ENCODE results near the gene RAB44. TPM values are rescaled to one million over a fixed set of nuclear protein-coding genes. Genes with fewer than 3 reads are reported as not detected.

The RAB44 gene
- total and polyA plus RNA-seq, 2 of the 13 experiments (the other 11 are each of a cell fraction or from before 2014, with no cell fraction given) = not detected

- FAIRE-seq = peak; percentile 8
- CTCF ChIA-PET (ENCODE audit: low intra/inter-chr PET ratio, low total read pairs) = interaction anchor here (3.6 kb wide), 1 partner anchor 55 kb away, joined by 39 read pairs; no protein-coding TSS in a partner anchor
- peaks cover 50% of the 10 kb centered on the region for H4K20me1 ChIP-seq (ENCODE audit: insufficient read depth, low read length)
- WGBS (ENCODE audit: low lambda C conversion rate) = 1% methylated on average over 41 of the region's 63 CpGs
- H3K79me2 ChIP-seq (ENCODE audit: insufficient read depth, low read length) = peaks cover 59% of the 10 kb centered on the region
- in situ Hi-C loops (cut with HindIII; ENCODE audit: extremely low pct_ligation_motif_present, low pct_unique_long_range_greater_than_20kb) = no loop called here
- peak; percentile 87 for ATAC-seq
- H3K4me3 ChIP-seq (replicated peaks in 1 of 3; ENCODE audit: insufficient read depth in 1 of 3, low read depth in 2 of 3, low read length in 3 of 3) = peak within 1 kb of the TSS; percentile 73 to 99 (median 94)
- peak within 1 kb of the TSS; percentile 97 for H3K4me2 ChIP-seq (ENCODE audit: low read depth, low read length)
- H2AFZ ChIP-seq (ENCODE audit: low read length) = no peak within 1 kb of the TSS
- H3K27me3 ChIP-seq (ENCODE audit: control insufficient read depth in 1 of 2, insufficient read depth in 2 of 2, low read length in 2 of 2) = peaks cover 0 to 6% of the 10 kb centered on the region in 2 experiments; a peak in 1 of 5 replicates
- H3K36me3 ChIP-seq (replicated peaks in 1 of 2; ENCODE audit: control insufficient read depth in 1 of 2, insufficient read depth in 2 of 2, low read length in 2 of 2) = peaks cover 6 to 14% of the 10 kb centered on the region in 2 experiments
- POLR2A ChIA-PET = interaction anchor here (0.7 to 6.8 kb wide), 19 partner anchors 9 to 491 kb away, joined by 3 to 383 read pairs (median 6); partner anchors contain the start of genes PIM1 and PPIL1
- no peaks in the 10 kb centered on the region for H3K9me3 ChIP-seq (ENCODE audit: low read length)
- no TSS peak for BruUV-seq (replicated peaks)
- intact Hi-C loops (cut with micrococcal nuclease; ENCODE audit: unreplicated experiment) = loop anchor here (10.0 kb wide), 1 partner anchor 206 kb away; the partner anchor contains the start of gene C6orf89
- H3K4me1 ChIP-seq (ENCODE audit: insufficient read depth, low read length) = peaks cover 76% of the 10 kb centered on the region
- peak; percentile 87 for DNase-seq (ENCODE audit: low spot score)
- H3K9ac ChIP-seq (ENCODE audit: insufficient read depth, low read depth, low read length) = peak within 1 kb of the TSS; percentile 95
- peak within 1 kb of the TSS; percentile 92 for H3K27ac ChIP-seq (ENCODE audit: extremely low read length, insufficient read depth, low read length)
- 0 out of 2 replicates have a peak, but pooled peaks have one; percentile 44 for TF ChIP-seq FIP1L1 (IDR thresholded peaks at IDR 0.05; ENCODE audit: borderline replicate concordance, insufficient read depth, low read depth, low read length)
- TF ChIP-seq HNRNPH1 (optimal IDR thresholded peaks at IDR 0.05; ENCODE audit: low read depth, low read length) = no peak
- TF ChIP-seq, protein P1, sequence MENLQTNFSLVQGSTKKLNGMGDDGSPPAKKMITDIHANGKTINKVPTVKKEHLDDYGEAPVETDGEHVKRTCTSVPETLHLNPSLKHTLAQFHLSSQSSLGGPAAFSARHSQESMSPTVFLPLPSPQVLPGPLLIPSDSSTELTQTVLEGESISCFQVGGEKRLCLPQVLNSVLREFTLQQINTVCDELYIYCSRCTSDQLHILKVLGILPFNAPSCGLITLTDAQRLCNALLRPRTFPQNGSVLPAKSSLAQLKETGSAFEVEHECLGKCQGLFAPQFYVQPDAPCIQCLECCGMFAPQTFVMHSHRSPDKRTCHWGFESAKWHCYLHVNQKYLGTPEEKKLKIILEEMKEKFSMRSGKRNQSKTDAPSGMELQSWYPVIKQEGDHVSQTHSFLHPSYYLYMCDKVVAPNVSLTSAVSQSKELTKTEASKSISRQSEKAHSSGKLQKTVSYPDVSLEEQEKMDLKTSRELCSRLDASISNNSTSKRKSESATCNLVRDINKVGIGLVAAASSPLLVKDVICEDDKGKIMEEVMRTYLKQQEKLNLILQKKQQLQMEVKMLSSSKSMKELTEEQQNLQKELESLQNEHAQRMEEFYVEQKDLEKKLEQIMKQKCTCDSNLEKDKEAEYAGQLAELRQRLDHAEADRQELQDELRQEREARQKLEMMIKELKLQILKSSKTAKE (CRISPR knock-in tag; IDR thresholded peaks at IDR 0.05; ENCODE audit: borderline replicate concordance) = 0 out of 2 replicates have a peak, but pooled peaks have one; percentile 27
- no peak for TF ChIP-seq FOXJ3 (CRISPR knock-in tag; IDR thresholded peaks at IDR 0.05; ENCODE audit: borderline replicate concordance)
- TF ChIP-seq PLRG1 (conservative IDR thresholded peaks at IDR 0.05) = no peak
- no peak; the same call in 1 of the 2 replicates for TF ChIP-seq ZNF556 (CRISPR knock-in tag; IDR thresholded peaks at IDR 0.05; ENCODE audit: borderline replicate concordance)
- TF ChIP-seq, protein P2, sequence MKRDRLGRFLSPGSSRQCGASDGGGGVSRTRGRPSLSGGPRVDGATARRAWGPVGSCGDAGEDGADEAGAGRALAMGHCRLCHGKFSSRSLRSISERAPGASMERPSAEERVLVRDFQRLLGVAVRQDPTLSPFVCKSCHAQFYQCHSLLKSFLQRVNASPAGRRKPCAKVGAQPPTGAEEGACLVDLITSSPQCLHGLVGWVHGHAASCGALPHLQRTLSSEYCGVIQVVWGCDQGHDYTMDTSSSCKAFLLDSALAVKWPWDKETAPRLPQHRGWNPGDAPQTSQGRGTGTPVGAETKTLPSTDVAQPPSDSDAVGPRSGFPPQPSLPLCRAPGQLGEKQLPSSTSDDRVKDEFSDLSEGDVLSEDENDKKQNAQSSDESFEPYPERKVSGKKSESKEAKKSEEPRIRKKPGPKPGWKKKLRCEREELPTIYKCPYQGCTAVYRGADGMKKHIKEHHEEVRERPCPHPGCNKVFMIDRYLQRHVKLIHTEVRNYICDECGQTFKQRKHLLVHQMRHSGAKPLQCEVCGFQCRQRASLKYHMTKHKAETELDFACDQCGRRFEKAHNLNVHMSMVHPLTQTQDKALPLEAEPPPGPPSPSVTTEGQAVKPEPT (CRISPR knock-in tag; IDR thresholded peaks at IDR 0.05; ENCODE audit: low read depth) = 0 out of 2 replicates have a peak, but pooled peaks have one; percentile 24
- no peak; the same call in none of the 2 replicates for TF ChIP-seq ZNF230 (CRISPR knock-in tag; IDR thresholded peaks at IDR 0.05)
- TF ChIP-seq, protein P3, sequence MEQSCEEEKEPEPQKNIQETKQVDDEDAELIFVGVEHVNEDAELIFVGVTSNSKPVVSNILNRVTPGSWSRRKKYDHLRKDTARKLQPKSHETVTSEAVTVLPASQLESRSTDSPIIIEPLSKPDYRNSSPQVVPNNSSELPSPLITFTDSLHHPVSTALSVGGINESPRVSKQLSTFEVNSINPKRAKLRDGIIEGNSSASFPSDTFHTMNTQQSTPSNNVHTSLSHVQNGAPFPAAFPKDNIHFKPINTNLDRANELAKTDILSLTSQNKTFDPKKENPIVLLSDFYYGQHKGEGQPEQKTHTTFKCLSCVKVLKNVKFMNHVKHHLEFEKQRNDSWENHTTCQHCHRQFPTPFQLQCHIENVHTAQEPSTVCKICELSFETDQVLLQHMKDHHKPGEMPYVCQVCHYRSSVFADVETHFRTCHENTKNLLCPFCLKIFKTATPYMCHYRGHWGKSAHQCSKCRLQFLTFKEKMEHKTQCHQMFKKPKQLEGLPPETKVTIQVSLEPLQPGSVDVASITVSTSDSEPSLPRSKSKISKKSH (CRISPR knock-in tag; IDR thresholded peaks at IDR 0.05; ENCODE audit: borderline replicate concordance) = peak; percentile 83
- no peak for TF ChIP-seq RAD51 (IDR thresholded peaks at IDR 0.05; ENCODE audit: borderline replicate concordance)
- no peak for TF ChIP-seq ZFP62 (CRISPR knock-in tag; IDR thresholded peaks at IDR 0.05)
- 0 out of 2 replicates have a peak, but pooled peaks have one; percentile 13 for TF ChIP-seq ZBTB21 (CRISPR knock-in tag; IDR thresholded peaks at IDR 0.05)
- peak; percentile 64; the same call in 1 of the 2 replicates for TF ChIP-seq KDM4B (CRISPR knock-in tag; IDR thresholded peaks at IDR 0.05)
- no peak for TF ChIP-seq MTF1 (CRISPR knock-in tag; IDR thresholded peaks at IDR 0.05)
- peak; percentile 93 for TF ChIP-seq HBP1 (CRISPR knock-in tag; IDR thresholded peaks at IDR 0.05; ENCODE audit: low read depth)
- TF ChIP-seq, protein P4, sequence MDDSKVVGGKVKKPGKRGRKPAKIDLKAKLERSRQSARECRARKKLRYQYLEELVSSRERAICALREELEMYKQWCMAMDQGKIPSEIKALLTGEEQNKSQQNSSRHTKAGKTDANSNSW (CRISPR knock-in tag; IDR thresholded peaks at IDR 0.05; ENCODE audit: borderline replicate concordance) = no peak; the same call in 1 of the 2 replicates
Observed at GRCh38 chr6:36678488-36679042, 19.1 kb upstream of the RAB44 start, which contains the start of gene CDKN1A. Gene CDKN1A, plus strand, starts transcription at chr6:36678714. Its CDS starts 5,388 bp downstream, at chr6:36684102.
